PC-9 (cell line): ENCODE measurements around the gene SEMA5A. TPM values are rescaled to one million over a fixed set of nuclear protein-coding genes. Genes with fewer than 3 reads are reported as not detected.

Experiments
- BruUV-seq: library from RNA; stranded (reverse); fragments of 400-500 nt; replicated peaks from 2 replicates; lab custom pipeline; 2021; lab: Mats Ljungman, UMichigan
- CTCF ChIA-PET: fragments of 300-600 bp; sonication (Branson Sonifier 250); formaldehyde crosslinking; loops from one replicate; lab custom pipeline; 2022; ENCODE audit warnings: antibody characterized with exemption; lab: Charles Lee
- POLR2A ChIA-PET: fragments of 300-600 bp; sonication (Branson Sonifier 250); formaldehyde crosslinking; loops from one replicate; lab custom pipeline; 2022; ENCODE audit warnings: antibody characterized with exemption; ENCODE audit not compliant: unreplicated experiment; lab: Charles Lee
- DNase-seq, 2 experiments: peaks; one replicate each; pipeline versions ENCODE4 v3.0.0 to v3.0.0-alpha.2; 2015 to 2022; ENCODE audit warnings: mixed read lengths in 1 of 2
- H2AFZ ChIP-seq: fragments of 200-600 bp; sonication (generic); 2 replicates; pipeline ENCODE4 v1.8.1; 2017; ENCODE audit warnings: antibody characterized with exemption
- H3F3A ChIP-seq: fragments of 200-600 bp; sonication (generic); 2 replicates; pipeline ENCODE4 v1.8.1; 2017; ENCODE audit warnings: antibody characterized with exemption, mild to moderate bottlenecking, low read depth; ENCODE audit not compliant: insufficient read depth
- H3K27ac ChIP-seq: fragments of 200-600 bp; sonication (generic); 2 replicates; pipeline ENCODE4 v1.6.1; 2016; ENCODE audit warnings: mixed run types
- H3K27me3 ChIP-seq: fragments of 200-600 bp; sonication (generic); 2 replicates; pipeline ENCODE4 v1.6.1; 2016; ENCODE audit warnings: low read depth, mixed run types; ENCODE audit not compliant: insufficient read depth
- H3K36me3 ChIP-seq: fragments of 200-600 bp; sonication (generic); 2 replicates; pipeline ENCODE4 v1.6.1; 2016; ENCODE audit warnings: low read depth, mixed run types
- H3K4me1 ChIP-seq: fragments of 200-600 bp; sonication (generic); replicated peaks from 2 replicates; pipeline ENCODE4 v1.6.1; 2016; ENCODE audit warnings: mixed run types; ENCODE audit not compliant: insufficient read depth
- H3K4me2 ChIP-seq: fragments of 200-600 bp; sonication (generic); 2 replicates; pipeline ENCODE4 v1.6.1; 2017; ENCODE audit warnings: mixed run types
- H3K4me3 ChIP-seq: fragments of 200-600 bp; sonication (generic); 2 replicates; pipeline ENCODE4 v1.6.1; 2016; ENCODE audit warnings: mixed run types
- H3K79me2 ChIP-seq: fragments of 200-600 bp; sonication (generic); 2 replicates; pipeline ENCODE4 v1.6.1; 2017; ENCODE audit warnings: low read depth, mixed run types
- H3K9me2 ChIP-seq: fragments of 200-600 bp; sonication (generic); 2 replicates; pipeline ENCODE4 v1.8.1; 2017; ENCODE audit warnings: mild to moderate bottlenecking; ENCODE audit not compliant: insufficient read depth
- H3K9me3 ChIP-seq: fragments of 200-600 bp; sonication (generic); 2 replicates; pipeline ENCODE4 v1.8.1; 2016; ENCODE audit warnings: low read depth; ENCODE audit not compliant: insufficient read depth
- H4K20me1 ChIP-seq: fragments of 200-600 bp; sonication (generic); 2 replicates; pipeline ENCODE4 v1.8.1; 2017; ENCODE audit not compliant: insufficient read depth
- CTCF ChIP-seq: fragments of 200-600 bp; sonication (generic); conservative IDR thresholded peaks from 2 replicates; pipeline ENCODE4 v1.6.1; 2017; ENCODE audit warnings: mixed run types, antibody characterized with exemption, mild to moderate bottlenecking, moderate library complexity
- EZH2 ChIP-seq: fragments of 200-600 bp; sonication (generic); IDR thresholded peaks from 2 replicates; pipeline ENCODE4 v1.8.0; 2017; ENCODE audit warnings: antibody characterized with exemption, low read depth
- intact Hi-C: fragments of 100-400 bp; cut with micrococcal nuclease; formaldehyde crosslinking; loops from one replicate; pipeline ENCODE4 v1.10.0; 2022; ENCODE audit not compliant: unreplicated experiment
- total RNA-seq: library from RNA; stranded (reverse); gene quantifications from 2 replicates; pipeline ENCODE4 v1.2.3, GENCODE V29; 2021

The SEMA5A gene
- total RNA-seq, 1 experiment from 2014 or later, result not detected

DNA sequence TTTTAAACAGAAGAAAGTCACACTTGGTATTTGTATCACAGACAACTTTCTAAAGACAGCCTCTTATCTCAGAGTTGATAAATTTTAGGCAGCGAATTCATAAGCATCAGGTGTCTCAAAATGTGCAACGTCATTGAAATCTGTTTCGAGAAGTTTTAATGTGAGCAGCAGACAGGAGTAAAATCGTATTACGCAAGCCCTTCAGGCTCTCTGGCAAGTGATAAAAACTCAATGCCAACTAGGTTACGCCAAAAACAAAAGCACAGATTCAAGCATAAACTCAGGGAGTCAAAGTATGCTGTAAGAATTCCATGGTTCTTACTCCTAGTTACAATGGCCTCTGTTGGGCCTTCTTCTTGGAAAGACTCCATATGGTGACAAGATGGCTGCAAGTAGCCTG, 244.7 kb downstream of the SEMA5A start:
- BruUV-seq, result no TSS peak
- intact Hi-C loops, result no loop called here
- H3K9me2 ChIP-seq, result no peaks in the 10 kb centered on the region
- no peak overlapping the region for H3K27ac ChIP-seq
- no peak overlapping the region for H3K4me2 ChIP-seq
- peak in 1 of 2 experiments; percentile 32 for DNase-seq
- ChIA-PET CTCF (no interaction called here), POLR2A (no interaction called here)
- peaks cover 11% of the 10 kb centered on the region; the same call in 1 of the 2 replicates for H3K9me3 ChIP-seq
- H3K27me3 ChIP-seq, result no peaks in the 10 kb centered on the region
- no peaks in the 10 kb centered on the region for H3K36me3 ChIP-seq
- H3K79me2 ChIP-seq, result no peaks in the 10 kb centered on the region
- H3K4me3 ChIP-seq, result no peak overlapping the region
- H2AFZ ChIP-seq, result no peak overlapping the region
- no peaks in the 10 kb centered on the region; the same call in 1 of the 2 replicates for H3F3A ChIP-seq
- H3K4me1 ChIP-seq, result no peaks in the 10 kb centered on the region
- no peak for TF ChIP-seq EZH2
- TF ChIP-seq CTCF, result no peak
- no peaks in the 10 kb centered on the region for H4K20me1 ChIP-seq

- TF ChIP-seq CTCF (no peak), EZH2 (no peak)
- peak in 1 of 2 experiments; percentile 52 for DNase-seq
- Histone ChIP-seq H4K20me1 (no peaks in the 10 kb centered on the region), H3F3A (no peaks in the 10 kb centered on the region; the same call in 1 of the 2 replicates), H3K4me1 (no peaks in the 10 kb centered on the region), H3K9me3 (peaks cover 8% of the 10 kb centered on the region; the same call in 1 of the 2 replicates), H3K27me3 (no peaks in the 10 kb centered on the region), H3K36me3 (no peaks in the 10 kb centered on the region), H3K79me2 (no peaks in the 10 kb centered on the region), H3K4me3 (no peak overlapping the region), H3K9me2 (peaks cover 6% of the 10 kb centered on the region; the same call in 1 of the 2 replicates), H2AFZ (no peak overlapping the region), H3K27ac (no peak overlapping the region), H3K4me2 (no peak overlapping the region)
- CTCF ChIA-PET, result no interaction called here
- POLR2A ChIA-PET, result no interaction called here
- BruUV-seq, result no TSS peak
- intact Hi-C loops, result no loop called here
Observed at GRCh38 chr5:9297134-9297533, 248.7 kb downstream of the SEMA5A start.

DNA sequence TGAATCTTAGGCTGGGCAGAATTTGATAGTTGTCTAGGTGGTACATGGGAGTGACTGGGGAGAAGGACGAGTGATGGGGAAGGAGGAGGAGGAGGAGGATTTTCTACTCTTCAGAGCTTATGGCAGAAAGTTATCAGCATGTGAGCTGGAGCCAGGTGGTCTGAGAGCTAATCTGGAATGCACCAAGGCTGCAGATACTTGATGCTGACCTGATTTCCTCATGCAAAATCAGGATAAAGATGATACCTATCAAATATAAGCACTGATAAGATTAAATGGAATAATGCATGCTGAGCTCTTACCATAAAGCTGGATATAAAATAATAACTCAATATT, 250.4 kb downstream of the SEMA5A start:
- H4K20me1 ChIP-seq, result no peaks in the 10 kb centered on the region
- peaks cover 6% of the 10 kb centered on the region; the same call in 1 of the 2 replicates for H3K9me2 ChIP-seq
- H2AFZ ChIP-seq, result no peak overlapping the region
- H3K79me2 ChIP-seq, result no peaks in the 10 kb centered on the region
- ChIA-PET CTCF (no interaction called here), POLR2A (no interaction called here)
- H3K36me3 ChIP-seq, result no peaks in the 10 kb centered on the region
- H3K27ac ChIP-seq, result no peak overlapping the region
- intact Hi-C loops, result no loop called here
- no peak overlapping the region for H3K4me3 ChIP-seq
- no peaks in the 10 kb centered on the region for H3K27me3 ChIP-seq
- TF ChIP-seq EZH2, result no peak
- no peak for TF ChIP-seq CTCF
- no peaks in the 10 kb centered on the region for H3K4me1 ChIP-seq
- H3K4me2 ChIP-seq, result no peak overlapping the region
- DNase-seq, result peak in 1 of 2 experiments; percentile 33
- H3K9me3 ChIP-seq, result peaks cover 5% of the 10 kb centered on the region; the same call in 1 of the 2 replicates
- no TSS peak for BruUV-seq
- no peaks in the 10 kb centered on the region; the same call in 1 of the 2 replicates for H3F3A ChIP-seq
